NB4 (cell line): ENCODE measurements around the gene NTM.

ENCODE experiments used
- CTCF ChIP-seq: IDR thresholded peaks from one replicate; pipeline ENCODE4 v1.5.1; 2012; ENCODE audit warnings: low read depth, low read length
- MYC ChIP-seq: IDR thresholded peaks from 2 replicates; pipeline ENCODE4 v1.6.1; 2011; ENCODE audit warnings: low read depth, low read length
- POLR2A ChIP-seq: IDR thresholded peaks from 2 replicates; pipeline ENCODE4 v1.6.1; 2011; ENCODE audit warnings: mild to moderate bottlenecking; ENCODE audit not compliant: insufficient read length; ENCODE audit errors: extremely low read depth

- TF ChIP-seq CTCF (no peak), POLR2A (no peak), MYC (no peak)
Observed at GRCh38 chr11:131503017-131503416, 132.6 kb downstream of the NTM start.
